Activated B cell treated with CpG ODN at 0.5 μM for 24 hours (primary cell): ENCODE results near the gene FAM20B. TPM values are rescaled to one million over a fixed set of nuclear protein-coding genes. Genes with fewer than 3 reads are reported as not detected.

Experiments used
- ATAC-seq: fragments of 200-7000 bp; cut with Tn5 transposase; one replicate; pipeline ENCODE4 v1.10.0; 2021; ENCODE audit warnings: low read depth, mild to moderate bottlenecking, moderate library complexity
- CTCF ChIA-PET: fragments of 350-600 bp; sonication (Branson Sonifier 250); formaldehyde crosslinking; loops from one replicate; lab custom pipeline; 2021; ENCODE audit warnings: antibody characterized with exemption; lab: Charles Lee
- POLR2A ChIA-PET: fragments of 350-600 bp; sonication (Branson Sonifier 250); formaldehyde crosslinking; loops from one replicate; lab custom pipeline; 2021; ENCODE audit warnings: antibody characterized with exemption; lab: Charles Lee
- DNase-seq: peaks from one replicate; pipeline ENCODE4 v3.0.0; 2022
- H3K27ac Mint-ChIP-seq: one replicate; pipeline ENCODE4 v1.8.0; 2020; ENCODE audit warnings: mixed read lengths
- H3K27me3 Mint-ChIP-seq: one replicate; pipeline ENCODE4 v1.8.0; 2021; ENCODE audit warnings: mixed read lengths
- H3K36me3 Mint-ChIP-seq: one replicate; pipeline ENCODE4 v1.8.0; 2021; ENCODE audit warnings: low read depth, mixed read lengths
- H3K4me1 Mint-ChIP-seq: one replicate; pipeline ENCODE4 v1.8.0; 2021; ENCODE audit warnings: mixed read lengths
- H3K4me3 Mint-ChIP-seq: one replicate; pipeline ENCODE4 v1.8.0; 2020; ENCODE audit warnings: mild to moderate bottlenecking, mixed read lengths
- H3K9me3 Mint-ChIP-seq: one replicate; pipeline ENCODE4 v1.8.0; 2020; ENCODE audit warnings: mixed read lengths
- intact Hi-C: fragments of 100-400 bp; cut with micrococcal nuclease; formaldehyde crosslinking; loops from one replicate; pipeline ENCODE4 v1.15.1; 2024
- total RNA-seq: library from RNA; stranded (reverse); gene quantifications from 2 replicates; pipeline ENCODE4 v1.2.3, GENCODE V29; 2022
- TF ChIP-seq, protein P1 (sequence below): fragments of 200-600 bp; IDR thresholded peaks from one replicate; pipeline ENCODE4 v1.8.0; 2022; ENCODE audit warnings: antibody characterized with exemption, mild to moderate bottlenecking

FAM20B gene
- total RNA-seq, 1 donor from 2014 or later = 27.5 TPM

DNA sequence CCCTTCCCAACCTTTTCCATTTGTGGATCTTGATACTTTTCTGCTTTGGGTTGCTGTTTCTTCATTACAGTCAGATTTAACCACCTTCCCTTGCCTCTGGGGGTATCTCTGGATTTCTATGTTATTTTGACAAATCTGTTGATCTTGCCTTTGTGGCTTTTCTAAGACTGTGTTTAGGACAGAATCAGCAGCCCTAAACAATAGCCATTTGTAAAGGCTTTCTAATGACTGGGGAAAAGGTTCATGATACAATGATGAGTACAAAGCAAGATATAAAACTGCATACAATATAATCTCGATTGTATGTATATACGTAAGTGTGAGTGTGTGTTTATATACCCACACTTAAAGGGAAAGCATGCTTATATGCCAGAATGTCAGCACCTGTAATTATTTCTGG is 27.8 kb downstream of the FAM20B start:
- intact Hi-C loops = no loop called here
- H3K4me3 Mint-ChIP-seq = no peak overlapping the region
- H3K9me3 Mint-ChIP-seq = peaks cover 3% of the 10 kb centered on the region
- TF ChIP-seq, protein P1, sequence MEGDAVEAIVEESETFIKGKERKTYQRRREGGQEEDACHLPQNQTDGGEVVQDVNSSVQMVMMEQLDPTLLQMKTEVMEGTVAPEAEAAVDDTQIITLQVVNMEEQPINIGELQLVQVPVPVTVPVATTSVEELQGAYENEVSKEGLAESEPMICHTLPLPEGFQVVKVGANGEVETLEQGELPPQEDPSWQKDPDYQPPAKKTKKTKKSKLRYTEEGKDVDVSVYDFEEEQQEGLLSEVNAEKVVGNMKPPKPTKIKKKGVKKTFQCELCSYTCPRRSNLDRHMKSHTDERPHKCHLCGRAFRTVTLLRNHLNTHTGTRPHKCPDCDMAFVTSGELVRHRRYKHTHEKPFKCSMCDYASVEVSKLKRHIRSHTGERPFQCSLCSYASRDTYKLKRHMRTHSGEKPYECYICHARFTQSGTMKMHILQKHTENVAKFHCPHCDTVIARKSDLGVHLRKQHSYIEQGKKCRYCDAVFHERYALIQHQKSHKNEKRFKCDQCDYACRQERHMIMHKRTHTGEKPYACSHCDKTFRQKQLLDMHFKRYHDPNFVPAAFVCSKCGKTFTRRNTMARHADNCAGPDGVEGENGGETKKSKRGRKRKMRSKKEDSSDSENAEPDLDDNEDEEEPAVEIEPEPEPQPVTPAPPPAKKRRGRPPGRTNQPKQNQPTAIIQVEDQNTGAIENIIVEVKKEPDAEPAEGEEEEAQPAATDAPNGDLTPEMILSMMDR = no peak
- H3K27me3 Mint-ChIP-seq = no peaks in the 10 kb centered on the region
- ChIA-PET POLR2A (no interaction called here), CTCF (no interaction called here)
- no peak overlapping the region for H3K27ac Mint-ChIP-seq
- no peak for ATAC-seq
- no peak for DNase-seq
- H3K4me1 Mint-ChIP-seq = no peaks in the 10 kb centered on the region
- peaks cover 51% of the 10 kb centered on the region for H3K36me3 Mint-ChIP-seq

DNA sequence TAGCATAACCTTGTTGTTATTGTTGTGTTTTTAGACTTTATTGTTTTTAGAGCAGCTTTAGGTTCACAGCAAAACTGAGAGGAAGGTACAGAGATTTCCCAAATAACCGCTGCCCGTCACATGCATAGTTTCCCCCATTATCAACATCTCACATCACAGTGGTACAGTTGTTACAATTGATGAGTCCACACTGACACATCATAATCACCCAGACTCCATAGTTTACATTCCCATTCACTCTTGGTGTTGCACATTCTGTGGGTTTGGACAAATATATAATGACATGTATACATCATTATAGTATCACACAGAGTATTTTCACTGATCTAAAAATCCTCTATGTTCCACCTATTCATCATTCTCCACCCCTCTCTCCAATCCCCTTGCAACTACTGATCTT is 30.2 kb downstream of the FAM20B start:
- no peak for DNase-seq
- CTCF ChIA-PET = no interaction called here
- H3K4me1 Mint-ChIP-seq = no peaks in the 10 kb centered on the region
- H3K36me3 Mint-ChIP-seq = peaks cover 50% of the 10 kb centered on the region
- H3K27ac Mint-ChIP-seq = no peak overlapping the region
- POLR2A ChIA-PET = no interaction called here
- TF ChIP-seq, protein P1 = no peak
- peaks cover 3% of the 10 kb centered on the region for H3K9me3 Mint-ChIP-seq
- no peak for ATAC-seq
- intact Hi-C loops = no loop called here
- no peaks in the 10 kb centered on the region for H3K27me3 Mint-ChIP-seq
- H3K4me3 Mint-ChIP-seq = no peak overlapping the region

DNA sequence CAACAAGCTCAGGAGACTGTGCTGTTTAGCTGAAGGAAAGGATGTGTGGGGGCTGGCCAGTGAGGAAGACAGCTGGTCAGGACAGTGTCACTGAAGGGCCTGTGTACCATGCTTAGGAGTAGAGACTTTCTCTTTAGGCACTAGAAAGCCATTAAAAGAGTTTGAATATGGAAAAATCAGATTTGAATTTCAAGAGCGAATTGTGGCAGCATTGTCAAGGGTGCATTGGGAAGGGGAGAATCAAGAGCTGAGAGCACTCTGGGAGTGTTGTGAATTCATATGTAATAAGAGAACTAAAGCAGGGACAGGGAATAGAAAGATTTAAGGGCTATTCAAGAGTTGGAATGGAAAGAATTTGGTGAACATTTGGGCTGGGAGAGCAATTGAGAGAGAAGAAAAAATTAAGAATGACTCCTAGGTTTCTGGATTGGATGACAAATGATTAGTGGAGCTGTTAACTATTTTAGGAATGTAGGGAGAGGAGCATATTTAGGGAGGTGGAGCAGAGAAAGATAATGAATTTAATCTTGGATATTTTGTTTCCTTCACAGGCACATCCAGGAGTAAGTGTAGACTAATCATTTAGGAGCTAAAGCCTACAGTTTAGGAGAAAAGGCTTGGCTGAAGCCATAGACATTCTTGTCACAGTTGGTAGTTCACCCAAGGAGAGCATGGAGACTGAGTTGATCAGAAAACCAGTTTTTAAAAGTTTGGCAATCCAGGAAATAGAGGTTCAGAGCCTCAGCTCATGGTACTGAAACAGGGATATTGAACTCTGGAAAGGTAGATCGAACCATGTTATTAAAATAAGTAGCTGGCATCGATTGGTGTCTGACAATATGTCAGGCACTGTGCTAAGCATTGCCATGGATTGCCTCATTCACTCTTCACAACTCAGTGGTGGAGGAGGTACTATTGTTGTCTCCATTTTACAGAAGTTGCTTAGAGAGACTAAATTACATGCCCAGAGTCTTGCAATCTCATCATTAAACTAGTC is 33.1 kb downstream of the FAM20B start:
- CTCF ChIA-PET = interaction anchor here (1.5 kb wide), 1 partner anchor 56 kb away, joined by 3 read pairs; no protein-coding TSS in a partner anchor
- no peaks in the 10 kb centered on the region for H3K4me1 Mint-ChIP-seq

DNA sequence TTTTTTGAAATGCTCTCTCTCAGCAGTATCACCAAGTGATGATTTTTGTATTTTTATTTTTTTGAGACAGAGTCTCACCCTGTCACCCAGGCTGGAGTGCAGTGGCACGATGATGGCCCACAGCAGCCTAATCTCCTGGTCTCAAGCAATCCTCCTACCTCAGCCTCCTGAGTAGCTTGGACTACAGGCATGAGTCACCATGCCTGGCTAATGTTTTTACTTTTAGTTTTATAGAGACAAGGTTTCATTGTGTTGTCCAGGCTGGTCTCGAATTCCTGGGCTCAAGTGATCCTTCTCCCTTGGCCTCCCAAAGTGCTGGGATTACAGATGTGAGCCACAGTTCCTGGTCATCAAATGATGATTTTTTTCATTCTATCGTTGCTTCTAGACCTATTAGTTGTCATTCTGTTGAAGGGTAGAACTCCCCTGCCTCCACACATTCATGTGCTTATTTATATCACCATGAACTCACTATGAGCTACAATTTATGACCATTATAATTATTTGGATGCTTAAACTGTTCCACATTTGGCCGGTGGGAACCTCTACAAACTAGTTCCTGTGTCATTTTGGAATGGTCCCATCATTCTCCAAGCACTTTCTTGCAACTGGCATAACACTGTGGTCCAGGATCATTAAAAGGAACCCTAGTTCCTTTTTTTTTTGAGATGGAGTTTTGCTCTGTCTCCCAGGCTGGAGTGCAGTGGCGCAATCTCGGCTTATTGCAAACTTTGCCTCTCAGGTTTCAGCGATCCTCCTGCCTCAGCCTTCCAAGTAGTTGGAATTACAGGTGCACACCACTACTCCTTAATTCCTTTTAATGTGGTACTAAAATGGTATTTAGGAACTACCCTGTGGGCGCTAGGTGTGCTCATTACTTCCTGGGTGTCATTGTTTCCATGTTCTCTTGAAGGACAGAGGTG is 35.9 kb downstream of the FAM20B start:
- CTCF ChIA-PET = no interaction called here
- POLR2A ChIA-PET = no interaction called here
- TF ChIP-seq, protein P1 = no peak
- ATAC-seq (no peak), DNase-seq (no peak)
- no peak overlapping the region for H3K4me3 Mint-ChIP-seq
- no peak overlapping the region for H3K27ac Mint-ChIP-seq
- no peaks in the 10 kb centered on the region for H3K27me3 Mint-ChIP-seq
- H3K4me1 Mint-ChIP-seq = no peaks in the 10 kb centered on the region
- H3K36me3 Mint-ChIP-seq = peaks cover 57% of the 10 kb centered on the region
- H3K9me3 Mint-ChIP-seq = no peaks in the 10 kb centered on the region
- intact Hi-C loops = no loop called here

More for the DNA sequence above, 33.1 kb downstream of the FAM20B start:
- TF ChIP-seq, protein P1 = no peak
- Mint-ChIP-seq H3K4me3 (no peak overlapping the region), H3K27ac (no peak overlapping the region), H3K36me3 (peaks cover 56% of the 10 kb centered on the region), H3K9me3 (peaks cover 3% of the 10 kb centered on the region), H3K27me3 (no peaks in the 10 kb centered on the region)
- DNase-seq (no peak), ATAC-seq (no peak)
- intact Hi-C loops = no loop called here
- POLR2A ChIA-PET = no interaction called here
